HepG2 (cell line): ENCODE measurements around the gene TSHZ1. TPM values are rescaled to one million over a fixed set of nuclear protein-coding genes. Genes with fewer than 3 reads are reported as not detected.

ENCODE experiments used
- ATAC-seq: fragments of 200-7000 bp; cut with Tn5 transposase; 3 replicates; pipeline ENCODE4 v1.9.1; 2020; ENCODE audit warnings: mild to moderate bottlenecking, moderate library complexity
- BruUV-seq: library from RNA; stranded (reverse); fragments of 400-500 nt; replicated peaks from 2 replicates; lab custom pipeline; 2021; lab: Mats Ljungman, UMichigan
- CTCF ChIA-PET: fragments of 300-600 bp; formaldehyde crosslinking; extraction: SDS; loops from one replicate; lab custom pipeline; 2021; ENCODE audit warnings: low total read pairs, inconsistent platforms, low intra/inter-chr PET ratio; lab: Yijun Ruan, JAX
- POLR2A ChIA-PET: fragments of 350-600 bp; sonication (Branson Sonifier 250); formaldehyde crosslinking; loops from one replicate; lab custom pipeline; 2020; ENCODE audit warnings: antibody characterized with exemption, inconsistent platforms; lab: Yijun Ruan, JAX
- DNase-seq: peaks from one replicate; pipeline ENCODE4 v3.0.0-alpha.2; 2015; ENCODE audit warnings: low spot score
- FAIRE-seq: peaks from 3 replicates; lab custom pipeline; 2011; peaks lifted over from hg19 to GRCh38; lab: Jason Lieb, UNC
- H2AFZ ChIP-seq: one replicate; pipeline ENCODE4 v1.6.1; 2011; ENCODE audit warnings: low read length, inconsistent platforms
- H3K27ac ChIP-seq: fragments of 300-600 bp; 3 replicates; pipeline ENCODE4 v1.8.0; 2011; ENCODE audit warnings: mixed run types, mild to moderate bottlenecking, mixed read lengths, low read length, inconsistent platforms; ENCODE audit not compliant: insufficient read depth; ENCODE audit errors: extremely low read length
- H3K27me3 ChIP-seq, 2 experiments: fragments of 200-600 bp in 1 of 2; 2 replicates in 1 of 2; 3 replicates in 1 of 2; pipeline versions ENCODE4 v1.6.0 to v1.8.0; 2011; ENCODE audit warnings: low read length in 2 of 2, mild to moderate bottlenecking in 2 of 2, moderate library complexity in 2 of 2, inconsistent platforms in 1 of 2; ENCODE audit not compliant: insufficient read depth in 2 of 2, control insufficient read depth in 1 of 2
- H3K36me3 ChIP-seq, 2 experiments: fragments of 200-600 bp in 1 of 2; replicated peaks in 1 of 2; 2 replicates in 1 of 2; 3 replicates in 1 of 2; pipeline versions ENCODE4 v1.5.1 to v1.8.0; 2011; ENCODE audit warnings: low read length in 2 of 2, inconsistent platforms in 1 of 2; ENCODE audit not compliant: insufficient read depth in 2 of 2, control insufficient read depth in 1 of 2
- H3K4me1 ChIP-seq: 2 replicates; pipeline ENCODE4 v1.5.1; 2012; ENCODE audit warnings: low read length, inconsistent platforms; ENCODE audit not compliant: insufficient read depth
- H3K4me2 ChIP-seq: 2 replicates; pipeline ENCODE4 v1.6.0; 2011; ENCODE audit warnings: low read depth, low read length, inconsistent platforms
- H3K4me3 ChIP-seq, 3 experiments: fragments of 200-600 bp in 1 of 3; sonication (generic), shearing (Covaris generic) in 1 of 3; replicated peaks in 1 of 3; 2 replicates each; pipeline ENCODE4 v1.5.1; 2011 to 2016; ENCODE audit warnings: low read length in 3 of 3, inconsistent platforms in 2 of 3, low read depth in 2 of 3, mild to moderate bottlenecking in 2 of 3, control low read depth in 1 of 3, mixed read lengths in 1 of 3; ENCODE audit not compliant: insufficient read depth in 1 of 3
- H3K79me2 ChIP-seq: one replicate; pipeline ENCODE4 v1.6.1; 2011; ENCODE audit warnings: low read length, inconsistent platforms; ENCODE audit not compliant: insufficient read depth
- H3K9ac ChIP-seq: 2 replicates; pipeline ENCODE4 v1.6.0; 2011; ENCODE audit warnings: mild to moderate bottlenecking, low read depth, low read length, inconsistent platforms; ENCODE audit not compliant: insufficient read depth
- H3K9me3 ChIP-seq: 2 replicates; pipeline ENCODE4 v1.5.1; 2012; ENCODE audit warnings: mild to moderate bottlenecking, low read length
- H4K20me1 ChIP-seq: 2 replicates; pipeline ENCODE4 v1.6.0; 2011; ENCODE audit warnings: inconsistent platforms, mild to moderate bottlenecking, low read length, moderate library complexity; ENCODE audit not compliant: insufficient read depth
- HDAC2 ChIP-seq: sonication (generic); formaldehyde crosslinking; IDR thresholded peaks from 2 replicates; pipeline ENCODE4 v1.4.0; 2020; ENCODE audit warnings: missing genetic modification reagents
- HMG20A ChIP-seq: IDR thresholded peaks from 2 replicates; pipeline ENCODE4 v1.6.1; 2016; ENCODE audit warnings: borderline replicate concordance
- SNAPC2 ChIP-seq: sonication (generic); formaldehyde crosslinking; IDR thresholded peaks from 2 replicates; pipeline ENCODE4 v1.8.1; 2022; ENCODE audit warnings: mild to moderate bottlenecking, missing genetic modification reagents
- ZEB1 ChIP-seq: IDR thresholded peaks from 2 replicates; pipeline ENCODE4 v1.6.1; 2012; ENCODE audit warnings: mild to moderate bottlenecking, low read depth, inconsistent platforms; ENCODE audit not compliant: insufficient replicate concordance
- WGBS: methylation state at CpG from one replicate; pipeline ENCODE4 v1.1.6; 2017; ENCODE audit warnings: low lambda C conversion rate; 5-methylcytosine and 5-hydroxymethylcytosine counted together
- in situ Hi-C: cut with HindIII; loops from 2 replicates; pipeline ENCODE4 v1.10.0; 2017; ENCODE audit warnings: low pct_unique_long_range_greater_than_20kb; ENCODE audit not compliant: extremely low pct_ligation_motif_present
- intact Hi-C: fragments of 100-400 bp; cut with micrococcal nuclease; formaldehyde crosslinking; loops from one replicate; pipeline ENCODE4 v1.10.0; 2022; ENCODE audit not compliant: unreplicated experiment
- polyA plus RNA-seq, 8 experiments: library from polyadenylated mRNA; depleted of rRNA in 3 of 8; stranded (reverse) in 7 of 8; unstranded in 1 of 8; fragments of >200 nt; fragmentation: Illumina TruSeq in 4 of 8; extraction: Trizol in 4 of 8; gene quantifications; 2 replicates each; pipeline versions ENCODE4 v1.2.1 to v1.2.3, GENCODE V29; 2011 to 2016; ENCODE audit warnings: low read depth in 4 of 8, missing spikeins in 1 of 8, mixed read lengths in 1 of 8; ENCODE audit not compliant: insufficient read depth in 1 of 8
- total RNA-seq, 5 experiments: library from RNA; depleted of rRNA; stranded (reverse); fragments of >200 nt; fragmentation: Illumina TruSeq; extraction: Trizol; gene quantifications; 2 replicates each; pipeline ENCODE4 v1.2.3, GENCODE V29; 2016; ENCODE audit warnings: low read depth in 1 of 5
- TF ChIP-seq, protein P1 (sequence below): sonication (generic); formaldehyde crosslinking; IDR thresholded peaks from 2 replicates; pipeline ENCODE4 v1.5.1; 2020; ENCODE audit warnings: mild to moderate bottlenecking, missing genetic modification reagents, borderline replicate concordance
- TF ChIP-seq, protein P2 (sequence below): sonication (generic); formaldehyde crosslinking; IDR thresholded peaks from 2 replicates; pipeline ENCODE4 v1.4.0; 2020; ENCODE audit warnings: missing genetic modification reagents, borderline replicate concordance
- TF ChIP-seq, protein P3 (sequence below): sonication (generic); formaldehyde crosslinking; conservative IDR thresholded peaks from 2 replicates; pipeline ENCODE4 v1.8.0; 2022; ENCODE audit warnings: missing genetic modification reagents
- TF ChIP-seq, protein P4 (sequence below): sonication (generic); formaldehyde crosslinking; IDR thresholded peaks from 2 replicates; pipeline ENCODE4 v1.5.1; 2020; ENCODE audit warnings: missing genetic modification reagents, mild to moderate bottlenecking, borderline replicate concordance
- TF ChIP-seq, protein P5 (sequence below): sonication (generic); formaldehyde crosslinking; IDR thresholded peaks from 2 replicates; pipeline ENCODE4 v1.8.0; 2022; ENCODE audit warnings: mild to moderate bottlenecking, missing genetic modification reagents, moderate library complexity

The TSHZ1 gene
- total and polyA plus RNA-seq, 2 of the 13 experiments (the other 11 are each of a cell fraction or from before 2014, with no cell fraction given): 2.5 to 2.7 TPM

DNA sequence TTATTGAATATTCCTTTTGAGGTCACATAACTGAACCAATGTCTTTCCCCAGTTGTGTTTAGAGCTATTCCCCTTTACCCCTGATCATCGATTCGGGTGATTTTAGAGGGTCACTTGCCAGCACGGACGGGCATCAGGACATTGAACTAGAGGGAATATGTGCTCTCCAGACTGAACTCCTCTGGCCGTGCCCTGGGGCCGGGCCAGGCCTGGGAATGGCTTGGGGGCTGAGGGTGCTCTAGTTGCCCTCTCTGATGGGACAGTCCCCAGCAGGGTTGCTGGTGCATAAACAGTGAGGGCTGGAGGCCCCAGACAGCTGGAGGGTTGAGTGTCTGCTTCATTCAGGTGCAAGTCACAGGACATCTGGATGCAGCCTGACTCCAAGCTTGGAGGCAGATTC is 126.2 kb downstream of the TSHZ1 start (continued):
- TF ChIP-seq, protein P1, sequence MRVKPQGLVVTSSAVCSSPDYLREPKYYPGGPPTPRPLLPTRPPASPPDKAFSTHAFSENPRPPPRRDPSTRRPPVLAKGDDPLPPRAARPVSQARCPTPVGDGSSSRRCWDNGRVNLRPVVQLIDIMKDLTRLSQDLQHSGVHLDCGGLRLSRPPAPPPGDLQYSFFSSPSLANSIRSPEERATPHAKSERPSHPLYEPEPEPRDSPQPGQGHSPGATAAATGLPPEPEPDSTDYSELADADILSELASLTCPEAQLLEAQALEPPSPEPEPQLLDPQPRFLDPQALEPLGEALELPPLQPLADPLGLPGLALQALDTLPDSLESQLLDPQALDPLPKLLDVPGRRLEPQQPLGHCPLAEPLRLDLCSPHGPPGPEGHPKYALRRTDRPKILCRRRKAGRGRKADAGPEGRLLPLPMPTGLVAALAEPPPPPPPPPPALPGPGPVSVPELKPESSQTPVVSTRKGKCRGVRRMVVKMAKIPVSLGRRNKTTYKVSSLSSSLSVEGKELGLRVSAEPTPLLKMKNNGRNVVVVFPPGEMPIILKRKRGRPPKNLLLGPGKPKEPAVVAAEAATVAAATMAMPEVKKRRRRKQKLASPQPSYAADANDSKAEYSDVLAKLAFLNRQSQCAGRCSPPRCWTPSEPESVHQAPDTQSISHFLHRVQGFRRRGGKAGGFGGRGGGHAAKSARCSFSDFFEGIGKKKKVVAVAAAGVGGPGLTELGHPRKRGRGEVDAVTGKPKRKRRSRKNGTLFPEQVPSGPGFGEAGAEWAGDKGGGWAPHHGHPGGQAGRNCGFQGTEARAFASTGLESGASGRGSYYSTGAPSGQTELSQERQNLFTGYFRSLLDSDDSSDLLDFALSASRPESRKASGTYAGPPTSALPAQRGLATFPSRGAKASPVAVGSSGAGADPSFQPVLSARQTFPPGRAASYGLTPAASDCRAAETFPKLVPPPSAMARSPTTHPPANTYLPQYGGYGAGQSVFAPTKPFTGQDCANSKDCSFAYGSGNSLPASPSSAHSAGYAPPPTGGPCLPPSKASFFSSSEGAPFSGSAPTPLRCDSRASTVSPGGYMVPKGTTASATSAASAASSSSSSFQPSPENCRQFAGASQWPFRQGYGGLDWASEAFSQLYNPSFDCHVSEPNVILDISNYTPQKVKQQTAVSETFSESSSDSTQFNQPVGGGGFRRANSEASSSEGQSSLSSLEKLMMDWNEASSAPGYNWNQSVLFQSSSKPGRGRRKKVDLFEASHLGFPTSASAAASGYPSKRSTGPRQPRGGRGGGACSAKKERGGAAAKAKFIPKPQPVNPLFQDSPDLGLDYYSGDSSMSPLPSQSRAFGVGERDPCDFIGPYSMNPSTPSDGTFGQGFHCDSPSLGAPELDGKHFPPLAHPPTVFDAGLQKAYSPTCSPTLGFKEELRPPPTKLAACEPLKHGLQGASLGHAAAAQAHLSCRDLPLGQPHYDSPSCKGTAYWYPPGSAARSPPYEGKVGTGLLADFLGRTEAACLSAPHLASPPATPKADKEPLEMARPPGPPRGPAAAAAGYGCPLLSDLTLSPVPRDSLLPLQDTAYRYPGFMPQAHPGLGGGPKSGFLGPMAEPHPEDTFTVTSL: no peak
- no peak for TF ChIP-seq HDAC2

DNA sequence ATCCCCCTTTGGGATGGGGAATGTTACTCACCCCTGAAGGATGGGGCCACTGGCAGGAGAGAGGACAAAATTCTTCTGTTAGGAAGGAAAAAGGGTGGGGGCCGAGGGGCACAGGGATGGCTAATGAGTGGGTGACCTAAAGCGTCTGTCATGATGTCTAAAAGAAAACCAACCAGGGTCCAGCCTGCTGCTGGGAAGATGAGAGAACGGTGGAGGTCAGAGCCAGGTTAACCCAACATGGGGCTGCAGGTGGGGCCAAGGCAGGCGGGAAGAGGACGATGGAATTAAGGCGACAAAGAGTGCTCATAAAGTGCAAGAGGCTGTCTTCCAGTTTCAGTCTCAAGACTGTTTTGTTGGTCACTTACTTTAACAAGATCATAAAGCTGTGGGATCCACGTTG is 126.8 kb downstream of the TSHZ1 start:
- Histone ChIP-seq H3K4me2 (no peak overlapping the region), H3K27ac (no peak overlapping the region), H3K27me3 (peaks cover 0 to 4% of the 10 kb centered on the region in 2 experiments; a peak in 2 of 5 replicates), H3K4me3 (no peak overlapping the region), H4K20me1 (no peaks in the 10 kb centered on the region), H3K9ac (no peak overlapping the region), H3K79me2 (no peaks in the 10 kb centered on the region), H3K36me3 (no peaks in the 10 kb centered on the region), H3K9me3 (no peaks in the 10 kb centered on the region), H2AFZ (no peak overlapping the region), H3K4me1 (no peaks in the 10 kb centered on the region)
- ATAC-seq (no peak), DNase-seq (no peak), FAIRE-seq (no peak)
- intact Hi-C loops (no loop called here), in situ Hi-C loops (no loop called here)
- POLR2A ChIA-PET: no interaction called here
- 37% methylated on average over 7 of the region's 7 CpGs for WGBS
- no TSS peak for BruUV-seq
- CTCF ChIA-PET: no interaction called here
- TF ChIP-seq, protein P2, sequence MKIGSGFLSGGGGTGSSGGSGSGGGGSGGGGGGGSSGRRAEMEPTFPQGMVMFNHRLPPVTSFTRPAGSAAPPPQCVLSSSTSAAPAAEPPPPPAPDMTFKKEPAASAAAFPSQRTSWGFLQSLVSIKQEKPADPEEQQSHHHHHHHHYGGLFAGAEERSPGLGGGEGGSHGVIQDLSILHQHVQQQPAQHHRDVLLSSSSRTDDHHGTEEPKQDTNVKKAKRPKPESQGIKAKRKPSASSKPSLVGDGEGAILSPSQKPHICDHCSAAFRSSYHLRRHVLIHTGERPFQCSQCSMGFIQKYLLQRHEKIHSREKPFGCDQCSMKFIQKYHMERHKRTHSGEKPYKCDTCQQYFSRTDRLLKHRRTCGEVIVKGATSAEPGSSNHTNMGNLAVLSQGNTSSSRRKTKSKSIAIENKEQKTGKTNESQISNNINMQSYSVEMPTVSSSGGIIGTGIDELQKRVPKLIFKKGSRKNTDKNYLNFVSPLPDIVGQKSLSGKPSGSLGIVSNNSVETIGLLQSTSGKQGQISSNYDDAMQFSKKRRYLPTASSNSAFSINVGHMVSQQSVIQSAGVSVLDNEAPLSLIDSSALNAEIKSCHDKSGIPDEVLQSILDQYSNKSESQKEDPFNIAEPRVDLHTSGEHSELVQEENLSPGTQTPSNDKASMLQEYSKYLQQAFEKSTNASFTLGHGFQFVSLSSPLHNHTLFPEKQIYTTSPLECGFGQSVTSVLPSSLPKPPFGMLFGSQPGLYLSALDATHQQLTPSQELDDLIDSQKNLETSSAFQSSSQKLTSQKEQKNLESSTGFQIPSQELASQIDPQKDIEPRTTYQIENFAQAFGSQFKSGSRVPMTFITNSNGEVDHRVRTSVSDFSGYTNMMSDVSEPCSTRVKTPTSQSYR (CRISPR knock-in tag): no peak
- TF ChIP-seq, protein P3, sequence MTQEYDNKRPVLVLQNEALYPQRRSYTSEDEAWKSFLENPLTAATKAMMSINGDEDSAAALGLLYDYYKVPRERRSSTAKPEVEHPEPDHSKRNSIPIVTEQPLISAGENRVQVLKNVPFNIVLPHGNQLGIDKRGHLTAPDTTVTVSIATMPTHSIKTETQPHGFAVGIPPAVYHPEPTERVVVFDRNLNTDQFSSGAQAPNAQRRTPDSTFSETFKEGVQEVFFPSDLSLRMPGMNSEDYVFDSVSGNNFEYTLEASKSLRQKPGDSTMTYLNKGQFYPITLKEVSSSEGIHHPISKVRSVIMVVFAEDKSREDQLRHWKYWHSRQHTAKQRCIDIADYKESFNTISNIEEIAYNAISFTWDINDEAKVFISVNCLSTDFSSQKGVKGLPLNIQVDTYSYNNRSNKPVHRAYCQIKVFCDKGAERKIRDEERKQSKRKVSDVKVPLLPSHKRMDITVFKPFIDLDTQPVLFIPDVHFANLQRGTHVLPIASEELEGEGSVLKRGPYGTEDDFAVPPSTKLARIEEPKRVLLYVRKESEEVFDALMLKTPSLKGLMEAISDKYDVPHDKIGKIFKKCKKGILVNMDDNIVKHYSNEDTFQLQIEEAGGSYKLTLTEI: no peak
- TF ChIP-seq SNAPC2 (CRISPR knock-in tag) (no peak), HMG20A (CRISPR knock-in tag) (no peak), ZEB1 (no peak)
- TF ChIP-seq, protein P4, sequence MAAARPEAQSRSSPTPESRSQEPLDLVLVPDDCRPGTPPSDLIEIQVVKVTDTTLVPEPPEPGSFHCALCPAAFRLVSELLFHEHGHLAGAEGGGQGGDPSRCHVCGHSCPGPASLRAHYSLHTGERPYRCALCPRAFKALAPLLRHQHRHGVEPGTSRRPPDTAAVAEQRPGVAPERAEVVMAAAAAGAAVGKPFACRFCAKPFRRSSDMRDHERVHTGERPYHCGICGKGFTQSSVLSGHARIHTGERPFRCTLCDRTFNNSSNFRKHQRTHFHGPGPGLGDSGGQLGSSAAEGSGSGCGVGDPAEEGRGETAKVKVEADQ (CRISPR knock-in tag): no peak
- TF ChIP-seq, protein P5, sequence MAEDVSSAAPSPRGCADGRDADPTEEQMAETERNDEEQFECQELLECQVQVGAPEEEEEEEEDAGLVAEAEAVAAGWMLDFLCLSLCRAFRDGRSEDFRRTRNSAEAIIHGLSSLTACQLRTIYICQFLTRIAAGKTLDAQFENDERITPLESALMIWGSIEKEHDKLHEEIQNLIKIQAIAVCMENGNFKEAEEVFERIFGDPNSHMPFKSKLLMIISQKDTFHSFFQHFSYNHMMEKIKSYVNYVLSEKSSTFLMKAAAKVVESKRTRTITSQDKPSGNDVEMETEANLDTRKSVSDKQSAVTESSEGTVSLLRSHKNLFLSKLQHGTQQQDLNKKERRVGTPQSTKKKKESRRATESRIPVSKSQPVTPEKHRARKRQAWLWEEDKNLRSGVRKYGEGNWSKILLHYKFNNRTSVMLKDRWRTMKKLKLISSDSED: no peak
